NCI-H1105 treated with DMSO at 0.1 percent for 48 hours (cell line): ENCODE data around the gene KLF15.

ENCODE experiments used
- DNase-seq: peaks from one replicate; lab custom pipeline; 2025; lab: John Stamatoyannopoulos, UW

KLF15 gene

GRCh38 chr3:126389112-126389793 lies 32.0 kb upstream of the KLF15 start:
- DNase-seq: no peak

GRCh38 chr3:126381966-126382365 lies 24.8 kb upstream of the KLF15 start:
- no peak for DNase-seq

DNA sequence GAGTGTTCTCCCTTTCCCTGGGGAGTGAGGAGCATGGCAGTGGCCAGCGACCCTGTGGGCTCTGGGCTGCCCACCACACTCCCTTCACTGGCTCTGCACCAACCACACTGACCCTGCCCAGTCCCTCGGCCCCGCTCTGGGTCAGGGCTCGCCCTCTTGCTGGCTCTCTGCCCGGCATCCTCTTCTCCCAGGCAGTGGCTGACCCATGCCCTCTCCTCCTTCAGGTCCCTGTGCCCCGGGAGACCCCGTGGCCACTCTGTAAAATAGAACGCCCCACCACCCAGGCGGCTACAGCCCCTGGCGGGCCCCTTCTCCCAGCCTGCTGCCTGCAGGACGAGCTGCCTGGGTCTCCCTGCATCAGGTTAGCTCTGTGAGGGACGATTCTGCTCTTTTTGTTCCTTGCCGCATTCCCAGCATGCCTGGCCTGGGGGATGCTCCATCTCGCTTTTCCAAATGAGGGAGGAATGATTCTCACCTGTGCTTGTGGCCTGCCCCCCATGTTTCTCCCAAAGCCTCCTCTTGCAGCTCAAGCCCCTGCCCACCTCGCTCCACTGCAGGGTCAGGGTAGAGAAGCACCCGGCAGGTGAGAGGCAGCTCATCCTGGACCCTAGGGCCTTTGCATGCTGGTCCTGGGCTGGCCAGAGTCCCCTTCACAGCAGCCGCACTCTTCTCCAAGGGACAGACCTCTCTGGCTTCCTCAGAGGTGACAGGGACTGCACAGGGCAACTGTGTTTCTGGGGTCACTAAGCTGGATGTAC lies 23.0 kb upstream of the KLF15 start:
- no peak for DNase-seq

DNA sequence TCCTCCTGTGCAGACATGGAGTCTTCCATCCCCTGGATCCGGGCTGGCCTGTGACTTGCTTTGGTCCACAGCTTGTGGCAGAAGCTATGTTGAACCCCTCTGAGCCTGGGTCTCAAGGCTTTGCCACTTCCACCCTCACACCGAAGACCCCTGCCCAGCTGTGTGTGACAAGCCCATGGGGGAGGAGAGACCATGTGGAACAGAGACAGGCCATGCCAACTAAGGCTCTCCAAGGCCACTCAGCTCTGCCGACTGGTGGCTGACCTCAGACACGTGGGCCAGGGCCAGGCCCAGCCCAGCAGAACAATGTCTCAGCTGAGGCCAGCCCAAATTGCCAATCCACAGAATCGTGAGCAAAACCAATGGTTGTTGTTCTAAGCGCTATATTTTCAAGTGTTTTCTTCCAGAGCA lies 21.1 kb upstream of the KLF15 start:
- DNase-seq: no peak

DNA sequence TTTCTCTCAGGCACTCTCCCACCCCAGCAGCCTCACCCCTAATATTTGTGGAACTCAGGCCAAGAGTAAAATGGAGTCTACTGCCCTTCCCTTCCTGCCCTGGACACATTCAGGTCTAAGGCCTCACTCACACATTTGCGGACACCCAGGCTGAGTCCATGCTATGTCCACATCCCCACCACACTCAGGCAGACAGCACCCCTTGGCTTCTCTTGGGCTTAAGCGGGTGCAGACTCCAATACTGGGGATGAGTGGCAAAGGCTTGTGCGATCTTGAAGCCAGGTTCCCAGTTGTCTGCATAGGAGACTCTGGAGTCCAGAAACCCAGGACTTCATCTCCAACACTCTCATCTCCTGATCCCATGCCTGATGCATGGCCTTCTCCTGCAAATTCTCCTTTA lies 20.0 kb upstream of the KLF15 start:
- DNase-seq: no peak

DNA sequence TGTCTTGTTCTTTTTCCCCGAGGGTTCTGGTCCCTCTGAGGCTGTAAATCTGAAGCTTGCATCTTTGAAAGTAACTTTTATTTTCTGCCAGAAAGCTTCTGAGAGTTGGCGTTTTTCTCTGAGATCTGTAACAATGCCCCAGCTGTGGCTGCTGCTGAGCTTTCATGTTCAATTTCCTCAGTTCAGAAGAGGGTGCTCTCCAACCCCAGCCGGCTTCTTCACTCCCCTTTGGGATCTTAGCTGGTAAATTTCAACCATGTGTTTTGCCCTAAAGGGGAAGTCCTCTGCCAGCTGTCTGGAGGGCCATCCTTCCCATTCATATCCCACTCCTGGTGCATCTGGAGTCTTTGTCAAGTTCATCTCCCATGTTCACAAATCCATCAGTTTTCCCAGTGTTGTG lies 19.2 kb upstream of the KLF15 start:
- DNase-seq: no peak

GRCh38 chr3:126375835-126376331 lies 18.7 kb upstream of the KLF15 start:
- no peak for DNase-seq

DNA sequence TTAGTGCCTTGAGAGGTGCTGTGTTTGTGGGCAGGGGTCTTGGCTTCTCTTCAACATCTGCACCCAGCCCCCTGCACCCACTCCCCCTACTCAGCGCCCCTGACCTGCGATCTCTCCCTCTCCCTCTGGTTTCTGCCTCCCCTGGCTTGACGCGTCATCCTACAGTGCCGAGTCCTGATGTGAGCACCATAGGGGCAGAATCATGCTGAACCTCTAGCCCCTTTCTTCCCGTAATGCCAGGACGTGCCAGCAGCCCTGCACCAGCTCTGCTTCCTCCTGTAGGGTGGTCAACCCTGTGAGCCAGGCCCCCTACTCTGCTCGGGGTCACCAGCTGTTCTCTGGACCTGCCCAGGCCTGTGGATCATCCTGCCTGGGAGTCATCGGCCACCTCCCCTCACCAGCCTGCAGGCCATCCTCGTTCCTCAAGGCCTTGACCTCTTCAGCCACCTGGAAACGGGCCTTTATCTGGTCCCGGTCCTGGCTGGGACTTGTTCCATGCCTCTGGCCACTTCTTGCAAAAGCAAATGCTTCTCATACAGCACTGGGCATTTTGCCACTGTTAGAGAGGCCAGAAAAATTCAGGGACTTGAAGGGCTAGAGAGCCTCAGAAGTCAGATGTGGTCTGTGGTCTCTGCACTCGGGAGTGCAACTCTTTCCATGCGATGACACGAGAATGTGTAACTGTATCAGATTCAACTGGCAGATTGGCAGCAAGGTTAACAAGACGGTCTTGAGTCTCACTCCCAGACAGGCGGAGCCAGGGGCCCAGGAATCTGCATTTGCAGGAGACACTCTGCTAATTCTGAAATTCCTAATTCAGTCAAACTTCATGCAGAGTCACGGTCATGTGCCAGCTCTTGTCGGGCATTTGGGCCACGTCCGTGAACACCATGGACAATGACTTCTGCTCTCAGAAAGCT lies 16.7 kb upstream of the KLF15 start:
- DNase-seq: no peak

DNA sequence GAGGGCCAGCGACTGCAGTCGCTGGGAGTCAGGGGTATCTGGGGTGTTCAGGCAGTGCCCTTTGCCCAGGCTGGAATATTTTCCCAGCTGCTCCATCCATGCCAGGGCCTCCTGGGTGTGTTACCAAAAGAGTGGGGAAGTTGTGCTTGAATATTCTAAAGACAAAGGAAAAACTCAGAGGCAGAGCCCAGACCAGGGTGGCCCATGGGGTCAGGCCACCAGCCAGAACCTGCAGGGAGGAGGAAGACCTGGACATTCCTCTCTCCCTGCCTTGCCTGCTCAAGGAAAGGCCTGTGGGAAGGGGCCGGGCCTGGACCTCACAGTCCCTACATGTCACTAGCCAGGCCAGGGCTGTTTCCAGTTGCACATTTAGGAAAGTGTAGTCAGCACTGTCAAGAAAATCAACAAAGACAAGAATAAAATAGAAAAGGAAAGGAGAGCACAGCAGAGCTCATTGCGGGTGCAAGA lies 16.0 kb upstream of the KLF15 start:
- DNase-seq: no peak

GRCh38 chr3:126372413-126373145 lies 15.4 kb upstream of the KLF15 start:
- no peak for DNase-seq

DNA sequence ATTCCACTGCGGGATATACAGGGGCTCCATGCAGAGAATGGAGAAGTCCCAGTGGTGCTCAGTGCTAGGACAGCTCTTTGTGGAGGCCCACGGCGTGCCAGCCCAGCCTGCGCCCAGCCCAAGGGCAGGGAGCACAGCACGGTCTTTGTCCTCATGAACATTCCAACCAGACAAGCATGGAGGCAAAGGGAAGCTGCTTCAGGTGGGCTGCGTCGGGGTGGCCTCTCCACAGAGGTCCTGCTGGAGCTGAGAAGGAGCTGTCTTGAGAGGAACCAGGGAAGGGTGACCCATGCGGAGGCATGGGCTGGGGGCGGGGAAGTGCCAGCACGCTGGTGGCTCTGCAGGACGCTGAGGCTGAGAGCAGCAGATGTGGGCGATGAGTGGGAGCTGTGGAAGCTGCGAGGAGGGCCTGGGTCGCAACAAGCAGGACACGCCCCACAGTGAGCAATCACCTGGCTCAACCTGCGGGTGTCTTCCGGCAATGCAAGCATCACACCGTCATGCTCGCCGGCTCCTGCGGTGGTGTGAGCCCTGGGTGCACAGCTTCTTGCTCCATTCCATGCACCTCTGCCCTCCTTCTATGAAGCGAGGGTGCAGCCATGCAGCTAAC lies 14.0 kb upstream of the KLF15 start:
- no peak for DNase-seq

DNA sequence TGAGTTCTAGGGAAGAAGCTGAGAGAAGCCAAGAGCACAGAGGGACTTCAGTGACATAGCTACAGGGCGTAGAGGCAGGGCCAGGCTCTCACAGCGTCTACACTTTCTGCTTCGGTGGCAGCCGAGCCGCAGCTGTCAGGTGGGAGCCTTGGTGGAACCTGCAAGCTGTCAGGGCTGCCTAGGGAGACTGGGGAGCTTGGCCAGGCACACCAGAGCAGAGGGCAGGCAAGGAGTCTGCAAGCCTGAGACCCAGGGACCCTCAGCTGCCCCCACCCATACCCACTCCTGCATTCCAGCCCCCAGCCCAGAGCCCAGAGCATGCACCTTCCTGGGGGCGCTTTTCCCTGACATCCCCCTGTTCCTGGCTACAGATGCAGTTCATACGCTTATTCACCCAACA lies 13.4 kb upstream of the KLF15 start:
- DNase-seq: no peak

DNA sequence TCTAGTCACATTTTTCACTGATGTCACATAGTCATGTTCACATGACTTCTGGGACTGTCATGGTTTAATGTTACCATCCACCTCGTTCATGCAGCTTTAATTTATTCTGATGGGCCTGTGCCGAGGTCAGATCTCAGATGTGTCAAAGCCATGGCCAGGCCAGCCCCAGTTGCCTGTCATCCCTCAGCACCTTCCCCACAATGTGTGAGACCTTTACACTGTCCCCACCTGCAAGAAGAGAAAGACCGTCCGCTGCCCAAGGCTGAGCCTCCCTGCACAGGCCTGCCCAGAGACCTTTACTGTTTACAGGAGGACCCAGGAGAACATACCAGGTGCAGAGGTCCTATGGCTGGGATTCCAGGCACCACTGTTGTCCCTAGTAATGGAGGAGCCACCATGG lies 12.8 kb upstream of the KLF15 start:
- DNase-seq: no peak

DNA sequence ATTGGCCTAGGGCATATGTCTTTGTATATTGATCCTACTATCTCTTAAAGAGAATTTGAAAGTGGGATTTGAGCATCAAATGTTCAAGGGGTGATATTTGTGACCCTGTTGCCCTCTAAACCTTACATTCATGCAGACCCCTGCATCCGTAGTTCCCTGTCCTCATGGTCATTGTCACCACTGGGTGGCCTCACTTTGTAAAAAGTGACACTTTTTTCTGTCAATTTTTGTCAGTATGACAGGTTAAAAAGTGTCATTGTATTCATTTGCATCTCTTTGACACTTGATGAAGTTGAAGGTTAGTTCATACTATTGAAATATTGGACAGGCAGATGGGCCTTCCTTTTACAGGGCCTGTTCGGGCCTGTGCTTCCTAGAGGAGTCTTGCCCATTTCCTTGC lies 12.3 kb upstream of the KLF15 start:
- no peak for DNase-seq

GRCh38 chr3:126367316-126367805 lies 10.2 kb upstream of the KLF15 start:
- DNase-seq: no peak

- no peak for DNase-seq
Observed at GRCh38 chr3:126365351-126366277, 8.4 kb upstream of the KLF15 start.

GRCh38 chr3:126364731-126365301 lies 7.6 kb upstream of the KLF15 start:
- DNase-seq: no peak

DNA sequence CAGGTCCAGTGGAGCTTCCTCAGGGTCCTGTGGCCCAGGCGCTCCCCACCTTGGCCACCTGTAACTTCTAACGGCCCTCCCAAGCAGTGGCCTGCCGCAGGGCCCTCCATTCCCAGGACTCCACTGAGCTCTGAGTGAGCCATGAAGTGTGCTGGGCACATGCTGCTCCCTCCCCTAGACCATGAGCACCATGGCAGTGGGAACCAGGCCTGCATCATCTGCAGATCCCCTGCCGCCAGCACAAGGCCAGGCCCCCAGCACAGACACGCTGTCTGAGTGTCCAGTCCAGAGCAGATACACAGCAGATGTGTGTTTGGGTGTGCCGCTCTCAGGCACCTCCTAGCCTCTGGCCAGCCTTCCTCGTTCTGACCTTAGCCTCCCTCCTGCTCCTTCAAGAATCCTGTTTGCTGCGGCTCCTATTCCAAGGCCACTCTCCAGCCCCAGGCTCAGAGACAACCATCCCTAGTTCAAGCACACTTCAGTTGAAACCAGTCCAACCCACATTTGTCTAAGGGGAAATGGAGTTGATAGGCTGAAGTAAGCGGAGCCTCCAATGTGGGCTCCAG lies 7.0 kb upstream of the KLF15 start:
- DNase-seq: no peak

DNA sequence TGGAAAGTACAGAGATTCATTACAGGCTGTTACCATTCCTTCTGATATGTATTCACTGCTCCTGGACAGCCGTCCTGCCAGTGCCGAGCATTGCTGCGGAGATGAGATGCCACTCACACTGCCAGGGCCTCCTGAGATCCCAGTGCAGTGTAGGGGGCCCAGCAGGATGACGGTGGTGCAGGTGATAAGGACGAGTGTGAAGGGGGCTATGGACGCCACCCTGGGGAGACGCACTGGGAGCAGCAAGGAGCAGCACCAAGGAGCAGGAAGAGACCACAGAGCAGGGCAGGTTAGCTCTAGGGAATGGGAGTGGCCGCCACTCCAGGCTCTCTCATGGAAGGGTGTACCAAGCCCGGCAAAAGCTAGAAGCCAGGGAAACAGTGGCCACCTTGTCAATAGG lies 4.0 kb upstream of the KLF15 start:
- no peak for DNase-seq
